T follicular helper cell (primary cell): ENCODE results near the gene YKT6.

Experiments used
- DNase-seq: peaks from one replicate; pipeline ENCODE4 v3.0.0-alpha.2; 2020; ENCODE audit warnings: low read depth

YKT6 gene

DNA sequence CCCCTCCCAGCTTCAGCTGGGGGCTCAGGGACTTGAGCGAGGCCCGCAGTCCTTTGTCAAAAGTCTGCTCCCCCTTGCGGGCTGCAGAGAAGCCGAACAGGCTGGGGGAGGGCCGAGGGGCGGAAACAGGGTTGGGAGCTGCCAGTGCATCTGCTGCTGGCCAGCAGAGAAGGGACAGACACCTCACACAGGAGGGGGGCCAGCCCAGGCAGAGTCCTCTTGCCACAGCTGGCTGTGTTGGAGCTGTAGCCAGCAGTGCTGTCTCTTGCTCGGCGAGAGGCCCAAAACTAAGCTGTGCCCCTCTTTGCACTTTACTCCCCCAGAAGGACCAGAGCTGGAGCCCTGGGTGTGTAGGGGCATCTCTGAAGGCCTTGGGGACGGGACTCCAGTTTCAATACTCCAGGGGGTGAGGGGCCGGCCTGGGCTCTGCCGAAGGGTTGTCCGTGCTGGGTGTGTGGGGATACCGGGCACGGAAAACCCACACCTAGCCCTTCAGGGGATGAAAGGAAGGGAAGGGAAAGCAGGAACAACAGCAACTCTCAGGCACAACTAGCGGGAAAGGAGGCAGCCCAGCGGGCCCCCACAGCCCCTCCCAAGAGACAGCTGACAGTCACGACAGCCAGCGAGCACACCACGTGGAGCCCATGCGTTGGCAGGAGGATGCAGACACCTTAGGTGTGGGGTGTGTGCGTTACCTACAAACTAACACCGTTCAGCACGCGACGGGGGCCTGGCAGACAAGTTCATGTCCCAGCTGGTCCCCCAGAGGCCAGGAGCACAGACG lies 17.8 kb downstream of the YKT6 start:
- DNase-seq, result no peak

DNA sequence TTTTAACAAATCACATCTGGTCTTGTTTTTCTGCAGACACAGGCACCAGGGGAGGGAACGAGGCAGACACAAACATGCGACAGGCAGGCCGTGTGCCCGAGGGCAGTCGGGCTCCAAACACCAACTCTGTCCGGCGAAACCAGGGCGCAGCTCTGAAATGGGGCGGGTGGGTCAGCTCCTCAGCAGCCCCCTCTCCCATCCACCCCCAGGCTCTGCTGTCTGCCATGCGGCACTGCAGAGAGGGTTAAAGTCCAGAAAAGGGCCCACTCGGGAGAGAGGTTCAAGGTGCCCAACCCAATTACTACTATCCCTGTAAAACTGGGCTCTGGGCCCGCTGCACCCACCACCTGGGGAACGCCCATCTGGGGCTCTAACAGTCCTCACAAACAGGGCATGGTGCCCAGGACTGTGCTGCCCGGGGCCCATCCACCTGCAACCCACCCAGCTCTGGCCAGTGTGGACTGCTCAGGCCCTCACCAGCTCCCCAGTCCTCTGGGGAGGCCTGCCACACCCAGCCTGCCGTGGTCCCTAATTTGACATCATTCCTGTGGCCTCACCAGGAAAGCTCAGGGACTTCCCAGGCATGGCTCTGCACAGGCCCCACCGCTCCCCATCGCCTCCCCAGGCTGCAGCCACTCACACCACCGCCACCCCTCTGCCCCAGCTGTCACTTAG lies 18.7 kb downstream of the YKT6 start:
- DNase-seq, result no peak

DNA sequence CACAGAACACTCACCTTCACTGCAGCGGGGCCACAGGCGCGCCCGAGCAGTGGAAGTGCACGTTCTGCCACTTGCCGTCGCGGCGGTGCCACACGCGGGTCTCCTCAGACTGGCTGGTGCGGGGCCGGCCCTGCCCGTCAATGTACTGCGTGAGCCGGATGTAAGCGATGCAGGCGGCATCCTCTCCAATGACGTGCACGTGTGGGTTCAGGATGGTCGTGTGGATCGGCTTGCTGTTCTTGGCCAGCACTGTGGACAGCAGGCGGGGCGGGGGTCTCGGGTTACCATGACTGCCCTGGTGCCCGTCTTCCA lies 19.2 kb downstream of the YKT6 start:
- no peak for DNase-seq

DNA sequence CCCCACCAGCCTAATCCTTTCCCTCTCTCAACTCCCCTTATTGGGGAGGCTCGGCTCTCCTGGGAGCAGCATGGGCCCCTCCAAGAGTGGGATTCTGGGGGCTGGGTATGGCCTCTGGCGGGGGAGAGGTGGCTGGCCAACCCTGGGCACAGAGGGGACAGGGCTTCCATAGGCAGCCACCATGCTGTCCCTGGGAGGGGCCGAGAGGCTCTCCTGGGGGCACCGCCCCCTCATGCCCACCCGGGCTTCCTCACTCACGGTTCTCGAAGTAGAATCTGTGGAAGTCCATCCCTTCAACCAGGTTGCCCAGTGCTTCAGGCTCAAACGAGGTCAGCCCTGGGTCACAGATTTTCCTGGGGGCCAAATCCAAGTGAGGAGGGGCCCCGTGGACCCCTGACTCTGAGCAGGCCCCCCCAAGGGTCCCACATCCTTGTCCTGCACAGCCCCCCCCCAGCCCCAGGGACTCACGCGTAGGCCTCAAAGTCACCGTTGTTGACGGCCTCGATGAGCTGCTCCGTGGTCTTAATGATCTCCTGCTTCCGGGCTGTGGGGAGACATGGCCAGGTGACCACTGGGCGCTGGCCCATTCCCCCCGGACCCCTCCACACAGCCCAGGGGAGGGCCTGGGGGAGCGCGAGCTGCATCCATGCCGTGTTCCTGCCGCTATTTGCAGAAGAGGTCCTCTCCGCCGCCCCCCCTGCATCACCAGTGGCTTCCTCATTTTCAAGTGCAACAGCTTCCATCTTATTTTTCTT lies 19.8 kb downstream of the YKT6 start:
- DNase-seq, result no peak

DNA sequence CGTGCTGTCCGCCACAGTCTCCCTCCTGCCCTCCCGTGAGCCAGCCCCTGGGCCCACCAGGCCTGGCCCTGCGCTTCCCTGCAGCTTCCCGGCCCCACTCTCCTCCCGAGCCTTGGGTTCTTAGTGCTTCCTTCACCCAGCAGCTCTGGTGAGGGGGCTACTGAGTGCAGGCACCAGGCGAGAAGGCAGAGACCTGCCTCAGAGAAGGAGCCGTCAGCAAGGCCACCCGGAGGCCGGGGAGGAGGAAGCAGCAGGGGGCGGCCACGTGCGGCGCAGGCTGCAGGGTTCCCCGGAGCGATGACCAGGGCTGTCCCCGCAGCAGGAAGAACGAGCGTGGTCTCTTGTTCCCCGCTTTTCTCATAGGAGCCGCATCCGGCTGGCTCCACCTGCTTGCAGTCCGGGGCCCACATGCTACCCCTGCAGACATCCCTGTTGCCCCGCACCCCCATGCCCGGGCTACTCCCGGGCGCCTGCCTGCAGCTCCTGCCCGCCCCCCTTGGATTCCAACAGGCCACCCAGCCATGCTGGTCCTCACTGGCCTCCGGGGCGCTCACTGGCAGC lies 20.5 kb downstream of the YKT6 start:
- DNase-seq, result no peak

DNA sequence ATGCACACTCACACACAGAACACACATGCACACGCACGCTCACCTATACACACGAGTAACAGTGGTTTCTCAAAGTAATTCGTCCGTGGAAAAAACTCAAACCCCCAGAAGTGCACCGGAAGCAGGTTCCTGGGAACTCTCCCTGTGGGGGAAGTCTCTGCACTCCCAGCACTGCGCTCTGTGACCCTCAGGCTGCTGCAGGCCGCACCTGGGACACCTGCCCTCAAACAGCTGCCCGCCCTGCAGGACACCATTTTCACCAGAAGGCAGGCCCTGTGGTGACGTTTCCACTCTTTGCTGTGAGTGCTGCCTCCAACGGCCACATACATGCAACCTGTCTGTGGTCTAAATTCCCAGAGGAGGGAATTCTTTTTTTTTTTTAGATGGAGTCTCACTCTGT lies 21.3 kb downstream of the YKT6 start:
- DNase-seq, result no peak

DNA sequence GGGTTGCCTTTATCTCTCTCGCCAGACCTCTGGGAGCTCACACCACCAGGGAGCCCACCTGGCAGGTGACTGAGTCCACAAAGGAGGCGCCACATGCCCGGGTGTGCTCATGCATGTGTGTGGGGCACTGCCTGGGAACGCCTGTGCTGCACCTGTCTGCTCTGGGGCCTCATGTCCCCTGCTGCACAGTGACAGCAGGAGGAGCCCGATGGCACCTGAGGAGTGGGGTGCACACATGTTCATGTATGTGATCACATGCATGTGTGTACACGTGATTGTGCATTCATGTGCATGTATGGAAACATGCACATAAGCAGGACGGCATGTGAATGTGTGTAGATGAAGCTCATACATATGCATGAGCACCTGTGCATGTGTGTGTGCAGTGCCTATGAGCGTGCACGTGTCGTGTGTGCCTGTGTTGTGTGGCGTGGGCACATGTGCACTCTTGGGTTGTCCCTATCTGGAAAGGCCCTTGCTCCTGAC lies 22.0 kb downstream of the YKT6 start:
- DNase-seq, result no peak

DNA sequence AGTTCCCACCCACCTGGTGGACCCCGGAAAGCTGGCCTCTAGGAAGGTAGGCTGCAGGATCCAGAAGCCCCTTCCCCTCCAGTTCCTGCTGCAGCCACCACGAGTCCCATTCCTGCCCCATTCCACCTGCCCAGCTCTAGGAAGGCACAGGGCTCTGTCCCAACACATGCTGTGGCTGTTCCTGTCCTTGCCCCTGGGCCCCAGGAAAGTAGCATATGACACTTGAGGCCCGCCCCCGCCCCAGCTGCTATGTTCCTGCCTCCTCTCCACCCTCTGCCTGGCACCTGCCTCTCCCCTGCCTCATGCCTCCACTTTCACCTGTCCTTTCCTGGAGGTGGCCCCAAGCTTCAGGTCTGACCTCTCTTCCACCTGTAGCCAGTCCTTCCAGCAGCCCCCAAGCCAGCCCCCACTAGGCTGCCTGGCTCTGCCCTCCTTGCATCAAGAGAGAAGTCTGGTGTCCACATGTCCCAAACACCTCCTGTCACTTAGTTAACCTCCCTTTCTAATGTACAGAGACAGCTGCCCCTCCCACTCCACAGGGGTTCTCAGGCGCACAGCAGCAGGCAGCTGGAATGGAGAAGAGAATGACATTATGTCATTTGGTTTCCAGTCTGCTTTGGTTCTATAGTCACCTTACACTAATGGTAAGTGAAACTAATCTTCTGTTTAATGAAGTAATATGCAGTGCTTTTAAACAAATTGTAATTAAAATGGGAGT lies 22.7 kb downstream of the YKT6 start:
- DNase-seq, result no peak

DNA sequence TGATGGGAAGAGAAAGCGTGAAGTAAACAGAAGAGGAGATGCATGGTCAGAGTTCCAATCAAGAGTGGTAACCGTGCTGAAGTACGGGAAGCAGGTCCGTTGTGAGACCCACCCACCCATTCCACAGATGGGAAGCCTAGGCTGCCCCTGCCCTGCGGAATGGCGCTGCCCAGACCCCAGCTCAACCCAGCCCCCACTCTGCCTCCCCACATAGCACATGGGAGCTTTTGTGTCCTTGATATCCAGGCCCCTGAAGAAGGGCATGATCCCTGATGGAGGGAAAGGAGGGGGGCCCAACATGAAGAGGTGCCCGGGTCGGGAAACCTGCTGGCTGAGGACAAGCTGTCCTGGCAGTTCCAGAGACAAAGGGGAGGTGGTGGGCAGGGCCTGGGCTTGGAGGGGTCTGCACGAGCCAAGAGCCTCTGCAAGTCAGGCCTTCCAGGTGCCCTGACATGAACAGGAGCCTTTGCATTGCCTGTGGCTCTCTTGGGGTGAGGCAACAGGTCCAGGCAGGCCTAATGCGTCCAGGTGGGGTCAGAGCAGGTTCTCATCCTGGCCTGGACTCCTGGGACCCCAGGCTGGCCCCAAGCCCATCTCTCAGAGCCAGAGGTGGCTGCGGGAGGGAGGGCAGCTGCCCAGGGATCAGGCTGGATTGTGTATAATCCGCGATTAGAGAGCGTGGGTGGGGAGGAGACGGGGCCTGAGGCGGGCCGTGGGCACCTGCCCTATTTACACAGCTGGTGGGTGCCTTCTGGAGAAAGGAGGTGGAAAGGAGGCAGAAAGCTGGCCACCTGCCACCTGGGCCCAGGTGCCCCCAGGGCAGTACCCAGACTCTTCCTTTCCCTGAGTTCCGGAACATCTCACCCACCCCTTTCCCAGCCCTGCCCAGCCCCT lies 23.5 kb downstream of the YKT6 start:
- DNase-seq, result no peak

DNA sequence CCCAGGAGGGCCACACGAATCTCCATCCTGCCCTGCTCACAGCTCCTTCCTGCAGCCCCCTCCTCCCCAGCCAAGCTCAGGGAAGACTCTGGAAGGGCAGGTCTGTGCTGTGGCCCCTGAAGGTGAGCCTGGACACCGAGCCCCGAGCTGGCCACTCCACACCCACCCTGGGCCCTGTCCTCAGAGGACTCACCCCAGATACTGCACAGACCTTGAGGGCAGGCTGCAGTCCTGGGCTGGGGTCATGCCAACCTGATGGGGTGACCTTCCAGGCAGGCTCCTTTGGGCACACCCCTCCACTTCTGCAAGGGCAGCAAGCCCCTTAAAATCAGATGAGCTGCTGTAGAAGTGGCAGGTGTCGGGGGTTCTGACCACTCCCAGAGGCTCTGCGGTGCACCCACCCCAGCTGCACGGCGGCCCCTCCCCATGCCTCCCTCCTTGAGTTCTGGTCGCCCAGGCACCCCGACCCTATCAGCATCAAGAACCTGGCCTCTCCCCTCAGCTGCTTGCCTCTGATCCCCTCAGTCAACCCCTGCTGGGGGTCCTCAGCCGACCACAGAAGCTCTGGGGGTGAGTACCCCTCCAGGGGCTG lies 24.3 kb downstream of the YKT6 start:
- no peak for DNase-seq

DNA sequence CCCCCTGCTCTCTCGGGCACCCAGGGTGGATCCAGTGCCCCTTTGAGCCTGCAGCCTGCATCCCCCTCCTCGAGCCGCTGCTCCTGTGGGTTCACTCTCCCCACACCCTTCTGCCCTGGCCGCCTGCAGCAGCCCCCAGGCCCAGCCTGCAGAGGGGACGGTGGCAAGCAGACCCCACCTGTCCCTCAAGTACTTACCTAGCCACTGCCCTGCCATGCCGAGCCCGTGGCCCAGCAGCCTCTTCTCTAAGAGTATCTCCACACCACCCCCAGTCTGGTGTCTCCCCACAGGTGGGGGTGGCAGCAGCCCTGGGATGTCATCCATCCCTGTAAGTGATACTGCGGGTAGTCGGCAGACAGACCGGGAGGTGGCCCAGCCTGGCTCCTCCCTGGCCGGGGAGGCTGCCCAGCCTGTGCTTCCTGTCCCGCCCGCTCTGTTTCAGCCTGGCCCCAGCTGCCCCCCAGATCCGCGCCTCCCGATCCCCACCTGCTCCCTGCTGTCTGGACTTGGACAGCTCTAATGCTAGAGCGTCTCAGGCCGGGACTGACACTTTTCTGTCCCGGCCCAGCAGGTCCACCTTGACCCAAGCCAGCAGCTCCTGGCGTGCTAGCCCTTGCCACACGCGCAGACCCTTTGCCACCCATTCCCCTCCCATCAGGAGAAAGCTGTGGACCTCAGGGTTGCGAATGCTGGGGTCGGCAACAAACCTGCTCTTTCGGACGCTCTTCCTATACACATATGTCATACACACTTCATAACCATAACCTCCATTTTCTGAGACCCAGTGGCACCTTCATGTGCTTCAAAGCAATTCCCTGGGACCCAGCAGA lies 25.0 kb downstream of the YKT6 start:
- no peak for DNase-seq

DNA sequence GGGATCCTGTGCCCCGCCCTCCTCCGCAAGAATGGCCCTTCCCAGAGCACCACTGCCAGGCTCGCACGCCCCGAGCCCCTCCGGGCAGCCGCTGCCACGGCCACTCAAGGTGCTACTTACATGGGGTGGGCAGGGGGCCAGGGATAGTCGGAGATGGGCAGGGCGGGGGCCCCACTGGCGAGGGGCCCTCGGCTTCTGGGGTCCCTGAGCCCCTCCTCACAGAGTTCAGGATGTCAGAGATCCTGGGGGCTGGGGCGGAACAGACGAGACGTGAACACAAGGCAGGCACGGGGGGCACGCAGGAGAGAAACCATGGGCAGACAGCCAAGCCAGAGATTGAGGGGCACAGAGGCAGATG lies 25.6 kb downstream of the YKT6 start:
- no peak for DNase-seq

DNA sequence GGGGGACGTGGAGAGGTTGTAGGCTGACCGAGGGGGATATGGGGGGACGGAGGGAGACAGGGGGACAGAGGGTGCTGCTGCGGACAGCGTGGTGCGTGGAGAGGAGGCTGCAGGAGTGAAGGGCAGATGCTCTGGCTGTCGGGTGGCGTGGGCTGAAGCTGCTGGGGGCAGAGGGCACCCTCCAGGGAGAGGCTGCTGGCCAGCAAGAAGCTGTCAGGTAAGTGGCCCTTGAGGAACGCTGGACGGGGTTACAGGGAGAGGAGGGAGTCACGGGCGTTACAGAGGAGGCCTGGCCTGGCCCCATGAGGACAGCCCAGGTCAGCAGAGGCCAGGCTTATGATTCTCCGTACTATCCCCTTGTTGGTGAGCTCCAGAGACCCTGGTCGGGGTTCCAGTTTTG lies 27.1 kb downstream of the YKT6 start:
- DNase-seq, result no peak

DNA sequence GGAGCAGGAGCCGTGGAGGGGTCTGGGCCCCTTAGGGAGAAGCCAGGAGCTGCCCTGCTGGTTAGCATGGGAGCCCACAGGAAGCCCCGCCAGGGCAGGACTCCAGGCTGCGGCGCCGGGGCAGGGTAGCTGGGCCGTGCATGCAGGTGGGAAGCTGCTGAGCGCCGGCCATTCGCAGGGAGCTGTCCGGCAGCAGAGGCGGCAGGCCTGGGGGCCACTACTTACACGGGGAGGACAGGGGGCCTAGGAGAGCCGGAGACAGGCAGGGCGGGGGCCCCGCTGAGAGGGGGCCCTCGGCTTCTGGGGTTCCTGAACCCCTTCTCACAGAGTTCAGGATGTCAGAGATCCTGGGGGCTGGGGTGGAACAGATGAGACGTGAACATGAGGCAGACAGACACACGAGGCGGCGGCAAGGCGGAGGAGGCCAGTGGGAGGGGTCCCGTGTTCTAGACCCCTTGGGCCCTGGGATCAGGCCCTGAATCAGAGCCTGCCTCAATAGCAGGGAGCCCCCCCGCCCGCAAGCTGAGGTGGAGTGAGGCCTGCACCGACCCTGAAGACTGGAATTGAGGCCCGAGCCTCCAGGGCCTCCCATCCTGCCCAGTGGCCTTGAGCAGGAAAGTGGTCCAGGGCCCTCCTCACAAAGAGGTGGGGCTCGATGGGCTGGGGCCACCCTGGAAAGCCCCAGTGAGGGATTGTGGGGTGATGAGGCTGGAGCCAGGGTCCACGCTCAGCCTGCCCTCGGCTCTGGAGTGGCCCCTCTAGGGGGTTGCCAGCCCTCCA lies 28.0 kb downstream of the YKT6 start:
- no peak for DNase-seq

DNA sequence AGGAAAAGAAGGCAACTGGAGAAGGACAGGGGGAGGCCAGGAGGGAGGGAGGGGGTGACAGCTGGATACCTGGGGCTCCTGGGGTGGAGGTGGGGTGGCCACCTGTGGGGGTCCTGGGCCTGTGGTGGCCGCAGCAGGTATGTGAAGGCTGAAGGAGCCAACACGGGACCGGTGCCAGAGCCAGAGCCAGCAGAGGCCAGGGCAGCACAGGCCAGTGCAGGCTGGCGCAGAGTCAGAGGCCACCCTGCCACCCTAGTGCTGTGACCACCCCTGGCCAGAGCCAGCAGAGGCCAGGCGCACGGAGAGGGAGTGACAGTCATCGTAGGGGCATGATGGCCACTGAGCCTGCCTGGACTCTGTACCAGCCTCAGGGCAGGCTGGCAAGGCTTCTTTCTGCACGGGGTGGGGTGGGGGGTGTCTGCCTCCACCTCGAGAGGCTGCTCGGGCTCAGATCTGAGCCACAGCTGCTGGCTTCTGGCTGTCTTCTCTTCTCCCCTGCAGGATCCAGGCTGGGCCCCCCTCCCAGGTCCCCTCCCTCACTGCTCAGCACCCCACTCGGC lies 28.8 kb downstream of the YKT6 start:
- no peak for DNase-seq

DNA sequence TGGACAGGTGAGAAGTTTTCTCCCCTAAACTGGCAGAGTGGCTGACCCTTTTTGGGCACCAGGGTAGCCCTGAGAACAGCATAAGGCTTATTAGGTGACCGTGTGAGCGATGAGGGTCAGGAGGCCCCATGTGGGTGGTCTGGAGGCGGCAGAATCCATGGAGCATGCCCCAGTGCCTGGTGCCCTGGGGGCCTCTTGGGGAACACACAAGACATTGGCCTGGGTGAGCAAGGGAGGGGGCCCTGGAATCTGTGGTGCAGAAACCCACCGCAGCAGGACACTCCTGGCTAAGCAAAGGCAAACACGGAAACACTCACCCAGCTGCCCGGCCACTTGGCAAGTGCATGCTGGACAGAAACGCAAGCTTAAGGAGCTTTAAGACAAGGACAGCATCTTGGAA lies 29.5 kb downstream of the YKT6 start:
- DNase-seq, result no peak

DNA sequence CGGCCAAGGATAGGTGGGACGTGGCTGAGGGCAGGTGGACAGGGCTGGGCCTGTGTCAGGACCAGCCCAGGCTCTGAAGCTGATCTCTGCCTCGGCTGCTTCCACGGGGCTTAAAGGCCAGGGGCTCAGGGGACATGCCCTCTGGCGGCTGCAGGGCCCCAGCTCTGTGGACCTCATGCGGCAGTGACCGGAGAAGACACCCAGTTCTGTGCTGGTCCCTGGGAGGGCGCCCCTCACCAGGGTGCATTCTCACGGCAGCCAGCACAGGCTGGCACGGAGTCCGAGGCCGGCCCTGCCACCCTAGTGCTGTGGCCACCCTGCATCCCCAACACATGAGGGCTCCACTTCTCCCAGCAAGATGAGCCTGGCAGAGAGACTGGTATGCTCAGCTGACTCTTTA lies 30.3 kb downstream of the YKT6 start:
- DNase-seq, result no peak

DNA sequence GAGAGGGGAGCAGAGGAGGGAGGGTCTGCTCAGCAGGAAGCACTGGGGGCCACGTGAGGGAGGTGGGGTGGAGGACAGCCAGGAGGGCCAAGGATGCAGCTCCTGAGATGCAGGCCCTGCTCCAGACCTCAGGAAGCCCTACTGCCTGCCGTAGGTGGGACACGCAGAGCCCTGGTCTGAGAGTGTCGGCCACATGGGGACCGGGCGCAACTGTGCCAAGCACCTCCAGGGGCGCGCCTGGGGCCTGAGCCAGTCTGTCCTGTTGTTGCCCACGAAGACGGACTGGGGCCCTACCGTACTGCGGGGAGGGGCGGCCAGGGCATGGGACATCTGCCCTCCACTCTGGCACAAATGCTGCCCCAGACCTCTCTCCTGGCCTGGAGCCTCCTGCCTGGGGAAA lies 31.6 kb downstream of the YKT6 start:
- DNase-seq, result no peak
